Prostate gland (tissue), 2 donors: ENCODE results near the gene SPC24. TPM values are rescaled to one million over a fixed set of nuclear protein-coding genes. Genes with fewer than 3 reads are reported as not detected.
"Not testable (repeated sequence)": the region's sequence is repeated elsewhere in the genome, so short reads cannot be mapped to it uniquely, and the experiment has no call there.

Source experiments
- DNase-seq: peaks from one replicate; pipeline ENCODE4 v3.0.0-alpha.2; 2019; ENCODE audit warnings: low spot score
- H3K27ac ChIP-seq, 2 donors: fragments of 200-600 bp; sonication (generic); 2 replicates each; pipeline ENCODE4 v1.5.1; 2017 to 2019
- H3K27me3 ChIP-seq: fragments of 200-600 bp; sonication (generic); replicated peaks from 2 replicates; pipeline ENCODE4 v1.5.1; 2019; ENCODE audit not compliant: insufficient read depth
- H3K36me3 ChIP-seq, 2 donors: fragments of 200-600 bp; sonication (generic); 1 replicate in 1 of 2; 2 replicates in 1 of 2; pipeline versions ENCODE4 v1.5.1 to v1.8.1; 2017 to 2019
- H3K4me1 ChIP-seq: fragments of 200-600 bp; sonication (generic); replicated peaks from 2 replicates; pipeline ENCODE4 v1.5.1; 2019
- H3K4me3 ChIP-seq, 2 donors: fragments of 200-600 bp; sonication (generic); 2 replicates each; pipeline ENCODE4 v1.5.1; 2017 to 2019
- H3K9me3 ChIP-seq: fragments of 200-600 bp; sonication (generic); 2 replicates; pipeline ENCODE4 v1.5.1; 2017
- CTCF ChIP-seq, 4 experiments: fragments of 200-600 bp in 2 of 4; fragments of 450-650 bp in 2 of 4; sonication (generic) in 2 of 4; IDR thresholded peaks; 1 replicate in 3 of 4; 2 replicates in 1 of 4; pipeline ENCODE4 v1.5.1; 2016 to 2019; ENCODE audit warnings: antibody characterized with exemption in 4 of 4, mild to moderate bottlenecking in 2 of 4, moderate library complexity in 2 of 4
- POLR2A ChIP-seq: fragments of 450-650 bp; IDR thresholded peaks from one replicate; pipeline ENCODE4 v1.6.1; 2016; ENCODE audit warnings: antibody characterized with exemption, mild to moderate bottlenecking
- POLR2AphosphoS5 ChIP-seq: sonication (generic); formaldehyde crosslinking; IDR thresholded peaks from one replicate; pipeline ENCODE4 v1.6.1; 2017; ENCODE audit warnings: antibody characterized with exemption
- WGBS: methylation state at CpG from one replicate; pipeline ENCODE4 v1.1.5; 2018; 5-methylcytosine and 5-hydroxymethylcytosine counted together
- intact Hi-C: fragments of 100-400 bp; cut with DNase I; formaldehyde crosslinking; loops from one replicate; pipeline ENCODE4 v1.14.2; 2022
- total RNA-seq, 2 donors: library from RNA; depleted of rRNA; stranded (reverse); fragments of >200 nt; gene quantifications; one replicate each; pipeline ENCODE4 v1.1.0, GENCODE V29; 2016

SPC24 gene
- total RNA-seq, 2 donors from 2014 or later: 0.73 to 5.0 TPM

GRCh38 chr19:11164296-11164695 lies 8.7 kb upstream of the SPC24 start:
- H3K4me1 ChIP-seq: no peaks in the 10 kb centered on the region
- intact Hi-C loops: loop anchor here (2.0 kb wide), 1 partner anchor 21 kb away; no protein-coding TSS in a partner anchor
- H3K9me3 ChIP-seq: no peaks in the 10 kb centered on the region
- TF ChIP-seq CTCF (IDR thresholded peaks at IDR 0.05) (no peak), POLR2A (no peak), POLR2AphosphoS5 (no peak)
- H3K27me3 ChIP-seq: no peaks in the 10 kb centered on the region
- H3K36me3 ChIP-seq: peaks cover 0 to under 1% of the 10 kb centered on the region in 2 donors
- no peak for DNase-seq
- peak overlapping the region; percentile 72 to 78 for H3K27ac ChIP-seq
- WGBS: 61% methylated on average over 11 of the region's 11 CpGs
- no peak overlapping the region for H3K4me3 ChIP-seq

GRCh38 chr19:11160440-11160768 lies 4.8 kb upstream of the SPC24 start:
- H3K27me3 ChIP-seq, H3K9me3 ChIP-seq, H3K4me1 ChIP-seq, intact Hi-C loops, H3K36me3 ChIP-seq, DNase-seq, H3K4me3 ChIP-seq: not testable (repeated sequence)
- peak overlapping the region in 1 of 2 donors; percentile 48 for H3K27ac ChIP-seq
- 94% methylated on average over 2 of the region's 2 CpGs for WGBS

- Histone ChIP-seq H3K9me3 (no peaks in the 10 kb centered on the region), H3K27me3 (no peaks in the 10 kb centered on the region), H3K36me3 (no peaks in the 10 kb centered on the region), H3K4me1 (peaks cover 9% of the 10 kb centered on the region), H3K4me3 (no peak overlapping the region), H3K27ac (peak overlapping the region; percentile 35 to 48)
- DNase-seq: no peak
- 52% methylated on average over 16 of the region's 16 CpGs for WGBS
- TF ChIP-seq CTCF (IDR thresholded peaks at IDR 0.05) (no peak), POLR2A (no peak), POLR2AphosphoS5 (peak; percentile 4)
- intact Hi-C loops: no loop called here
These were observed 4.2 kb upstream of the SPC24 start for GRCh38 chr19:11159598-11160439.

- H3K27me3 ChIP-seq: no peaks in the 10 kb centered on the region
- TF ChIP-seq CTCF (IDR thresholded peaks at IDR 0.05) (no peak), POLR2AphosphoS5 (no peak)
- H3K36me3 ChIP-seq: no peaks in the 10 kb centered on the region
- peaks cover 9% of the 10 kb centered on the region for H3K4me1 ChIP-seq
- no peaks in the 10 kb centered on the region for H3K9me3 ChIP-seq
- intact Hi-C loops: no loop called here
- no peak overlapping the region for H3K4me3 ChIP-seq
- 40% methylated on average over 6 of the region's 6 CpGs for WGBS
- no peak for DNase-seq
- no peak overlapping the region for H3K27ac ChIP-seq
These were observed 917 bp downstream of the SPC24 start for GRCh38 chr19:11154683-11155047.

- peak; percentile 46 for DNase-seq
- intact Hi-C loops: no loop called here
- H3K9me3 ChIP-seq: no peaks in the 10 kb centered on the region
- H3K4me1 ChIP-seq: peaks cover 5% of the 10 kb centered on the region
- no peak overlapping the region for H3K4me3 ChIP-seq
- TF ChIP-seq POLR2AphosphoS5: peak; percentile 67
- no peak for TF ChIP-seq POLR2A
- H3K27ac ChIP-seq: peak overlapping the region; percentile 30 to 66
- H3K27me3 ChIP-seq: no peaks in the 10 kb centered on the region
- H3K36me3 ChIP-seq: no peaks in the 10 kb centered on the region
- 54% methylated on average over 11 of the region's 11 CpGs for WGBS
These were observed 3.1 kb downstream of the SPC24 start for GRCh38 chr19:11152318-11153062.
